ENCODE results near the gene TNFRSF9. TPM values are rescaled to one million over a fixed set of nuclear protein-coding genes. Genes with fewer than 3 reads are reported as not detected.

Gene TNFRSF9
- total RNA-seq, 1 experiment from 2014 or later: 0.23 TPM

DNA sequence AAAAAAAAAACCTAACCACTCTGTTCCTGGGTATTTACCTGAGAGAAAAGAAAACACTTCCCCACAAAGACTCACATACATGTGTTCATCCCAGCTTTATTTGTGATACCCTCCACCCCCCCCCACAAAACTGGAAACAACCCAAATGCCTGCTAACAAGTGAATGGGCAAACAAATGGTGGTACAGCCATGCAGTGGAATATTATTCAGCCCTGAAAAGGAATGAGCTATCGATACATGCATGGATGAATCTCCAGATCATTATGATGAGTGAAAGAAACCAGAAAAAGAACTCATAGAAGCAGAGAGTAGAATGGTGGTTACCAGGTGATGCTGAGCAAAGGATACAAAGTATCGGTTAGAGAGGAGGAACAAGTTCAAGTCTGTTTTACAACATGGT is 49.8 kb downstream of the TNFRSF9 start:
- Histone ChIP-seq H3K9me3 (ENCODE audit: control insufficient read depth, insufficient read depth, low read depth, low read length) (no peaks in the 10 kb centered on the region), H3K27me3 (ENCODE audit: control insufficient read depth, insufficient read depth, low read length) (no peaks in the 10 kb centered on the region), H3K27ac (ENCODE audit: low read length) (no peak overlapping the region), H3K36me3 (ENCODE audit: control insufficient read depth, insufficient read depth, low read length) (no peaks in the 10 kb centered on the region), H3K4me1 (ENCODE audit: control insufficient read depth, insufficient read depth, low read length) (no peaks in the 10 kb centered on the region), H3K4me3 (ENCODE audit: low read depth in 2 of 2, low read length in 2 of 2) (no peak overlapping the region)
- no TSS peak for BruUV-seq (replicated peaks)
- intact Hi-C loops (cut with micrococcal nuclease; ENCODE audit: unreplicated experiment): no loop called here
- TF ChIP-seq SIN3A (IDR thresholded peaks at IDR 0.05; ENCODE audit: borderline replicate concordance, insufficient read depth, low read depth, low read length) (no peak), POLR2AphosphoS5 (IDR thresholded peaks at IDR 0.05; ENCODE audit: low read depth, low read length) (no peak), TCF7L2 (IDR thresholded peaks at IDR 0.05; ENCODE audit: low read depth, low read length) (no peak)
- TF ChIP-seq, protein P1, sequence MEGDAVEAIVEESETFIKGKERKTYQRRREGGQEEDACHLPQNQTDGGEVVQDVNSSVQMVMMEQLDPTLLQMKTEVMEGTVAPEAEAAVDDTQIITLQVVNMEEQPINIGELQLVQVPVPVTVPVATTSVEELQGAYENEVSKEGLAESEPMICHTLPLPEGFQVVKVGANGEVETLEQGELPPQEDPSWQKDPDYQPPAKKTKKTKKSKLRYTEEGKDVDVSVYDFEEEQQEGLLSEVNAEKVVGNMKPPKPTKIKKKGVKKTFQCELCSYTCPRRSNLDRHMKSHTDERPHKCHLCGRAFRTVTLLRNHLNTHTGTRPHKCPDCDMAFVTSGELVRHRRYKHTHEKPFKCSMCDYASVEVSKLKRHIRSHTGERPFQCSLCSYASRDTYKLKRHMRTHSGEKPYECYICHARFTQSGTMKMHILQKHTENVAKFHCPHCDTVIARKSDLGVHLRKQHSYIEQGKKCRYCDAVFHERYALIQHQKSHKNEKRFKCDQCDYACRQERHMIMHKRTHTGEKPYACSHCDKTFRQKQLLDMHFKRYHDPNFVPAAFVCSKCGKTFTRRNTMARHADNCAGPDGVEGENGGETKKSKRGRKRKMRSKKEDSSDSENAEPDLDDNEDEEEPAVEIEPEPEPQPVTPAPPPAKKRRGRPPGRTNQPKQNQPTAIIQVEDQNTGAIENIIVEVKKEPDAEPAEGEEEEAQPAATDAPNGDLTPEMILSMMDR (IDR thresholded peaks at IDR 0.05): no peak
- TF ChIP-seq, protein P2, sequence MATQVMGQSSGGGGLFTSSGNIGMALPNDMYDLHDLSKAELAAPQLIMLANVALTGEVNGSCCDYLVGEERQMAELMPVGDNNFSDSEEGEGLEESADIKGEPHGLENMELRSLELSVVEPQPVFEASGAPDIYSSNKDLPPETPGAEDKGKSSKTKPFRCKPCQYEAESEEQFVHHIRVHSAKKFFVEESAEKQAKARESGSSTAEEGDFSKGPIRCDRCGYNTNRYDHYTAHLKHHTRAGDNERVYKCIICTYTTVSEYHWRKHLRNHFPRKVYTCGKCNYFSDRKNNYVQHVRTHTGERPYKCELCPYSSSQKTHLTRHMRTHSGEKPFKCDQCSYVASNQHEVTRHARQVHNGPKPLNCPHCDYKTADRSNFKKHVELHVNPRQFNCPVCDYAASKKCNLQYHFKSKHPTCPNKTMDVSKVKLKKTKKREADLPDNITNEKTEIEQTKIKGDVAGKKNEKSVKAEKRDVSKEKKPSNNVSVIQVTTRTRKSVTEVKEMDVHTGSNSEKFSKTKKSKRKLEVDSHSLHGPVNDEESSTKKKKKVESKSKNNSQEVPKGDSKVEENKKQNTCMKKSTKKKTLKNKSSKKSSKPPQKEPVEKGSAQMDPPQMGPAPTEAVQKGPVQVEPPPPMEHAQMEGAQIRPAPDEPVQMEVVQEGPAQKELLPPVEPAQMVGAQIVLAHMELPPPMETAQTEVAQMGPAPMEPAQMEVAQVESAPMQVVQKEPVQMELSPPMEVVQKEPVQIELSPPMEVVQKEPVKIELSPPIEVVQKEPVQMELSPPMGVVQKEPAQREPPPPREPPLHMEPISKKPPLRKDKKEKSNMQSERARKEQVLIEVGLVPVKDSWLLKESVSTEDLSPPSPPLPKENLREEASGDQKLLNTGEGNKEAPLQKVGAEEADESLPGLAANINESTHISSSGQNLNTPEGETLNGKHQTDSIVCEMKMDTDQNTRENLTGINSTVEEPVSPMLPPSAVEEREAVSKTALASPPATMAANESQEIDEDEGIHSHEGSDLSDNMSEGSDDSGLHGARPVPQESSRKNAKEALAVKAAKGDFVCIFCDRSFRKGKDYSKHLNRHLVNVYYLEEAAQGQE (IDR thresholded peaks at IDR 0.05; ENCODE audit: insufficient read depth in 1 of 2, low read depth in 2 of 2, low read length in 1 of 2): no peak
- ChIA-PET POLR2A (interaction anchor here (0.6 kb wide), 1 partner anchor 453 kb away, joined by 17 read pairs; no protein-coding TSS in a partner anchor), CTCF (interaction anchor here (0.7 kb wide), 1 partner anchor 39 kb away, joined by 6 read pairs; no protein-coding TSS in a partner anchor)
- no peak for ATAC-seq
- no peak for DNase-seq (ENCODE audit: low read depth, low spot score)
- in situ Hi-C loops (cut with HindIII; ENCODE audit: low pct_unique_long_range_greater_than_20kb, low sequenced_read_pairs): no loop called here

DNA sequence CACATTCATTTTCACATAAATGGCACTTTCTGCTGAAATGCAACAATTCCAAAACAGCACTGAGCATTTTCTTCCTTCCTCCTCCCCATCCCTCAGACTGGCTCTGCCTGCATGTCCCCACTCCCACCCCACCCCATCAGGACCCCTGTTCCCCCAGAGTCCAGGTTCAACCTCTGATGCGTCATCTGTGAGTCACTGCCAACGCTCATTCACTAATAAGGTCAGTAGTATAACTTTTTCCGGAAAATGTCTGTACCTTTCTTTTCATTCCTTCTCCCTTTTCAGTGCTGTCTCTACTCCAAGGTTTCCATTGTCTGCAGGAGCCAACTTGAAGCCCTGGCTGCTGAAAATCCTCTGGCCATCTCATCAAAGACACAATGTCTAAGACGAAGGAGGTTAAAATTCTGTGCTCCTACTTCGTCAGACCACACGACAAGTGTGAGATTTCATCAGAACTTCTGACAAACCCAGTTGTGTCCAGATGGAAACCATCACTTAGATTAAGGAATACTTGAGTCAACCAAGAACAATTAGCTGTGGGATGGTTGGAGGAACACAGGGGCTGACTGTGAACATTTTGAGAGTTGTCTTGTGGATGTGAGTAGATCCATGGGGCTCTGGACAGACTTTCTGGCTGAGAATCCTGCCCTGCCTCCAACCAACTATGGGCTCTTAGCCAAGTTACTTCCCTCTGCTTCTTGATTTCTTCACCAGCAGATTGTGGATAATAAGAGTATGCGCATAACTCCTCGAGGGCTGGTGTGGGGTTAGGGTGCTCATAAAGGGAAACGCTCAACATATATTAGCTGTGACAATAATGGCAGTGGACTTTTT is 52.2 kb downstream of the TNFRSF9 start:
- BruUV-seq (replicated peaks): no TSS peak
- in situ Hi-C loops (cut with HindIII; ENCODE audit: low pct_unique_long_range_greater_than_20kb, low sequenced_read_pairs) (no loop called here), intact Hi-C loops (cut with micrococcal nuclease; ENCODE audit: unreplicated experiment) (no loop called here)
- H3K27me3 ChIP-seq (ENCODE audit: control insufficient read depth, insufficient read depth, low read length): no peaks in the 10 kb centered on the region
- TF ChIP-seq, protein P2 (IDR thresholded peaks at IDR 0.05; ENCODE audit: insufficient read depth in 1 of 2, low read depth in 2 of 2, low read length in 1 of 2): no peak
- TF ChIP-seq TCF7L2 (IDR thresholded peaks at IDR 0.05; ENCODE audit: low read depth, low read length): no peak
- TF ChIP-seq SIN3A (IDR thresholded peaks at IDR 0.05; ENCODE audit: borderline replicate concordance, insufficient read depth, low read depth, low read length): no peak
- TF ChIP-seq POLR2AphosphoS5 (IDR thresholded peaks at IDR 0.05; ENCODE audit: low read depth, low read length): no peak
- TF ChIP-seq, protein P1 (IDR thresholded peaks at IDR 0.05): no peak
- H3K27ac ChIP-seq (ENCODE audit: low read length): no peak overlapping the region
- H3K4me3 ChIP-seq (ENCODE audit: low read depth in 2 of 2, low read length in 2 of 2): no peak overlapping the region
- CTCF ChIA-PET: no interaction called here
- ATAC-seq: no peak
- H3K9me3 ChIP-seq (ENCODE audit: control insufficient read depth, insufficient read depth, low read depth, low read length): no peaks in the 10 kb centered on the region
- no peaks in the 10 kb centered on the region for H3K4me1 ChIP-seq (ENCODE audit: control insufficient read depth, insufficient read depth, low read length)
- H3K36me3 ChIP-seq (ENCODE audit: control insufficient read depth, insufficient read depth, low read length): no peaks in the 10 kb centered on the region
- DNase-seq (ENCODE audit: low read depth, low spot score): no peak
- POLR2A ChIA-PET: interaction anchor here (0.5 to 0.6 kb wide), 2 partner anchors 55 to 554 kb away, joined by 4 to 5 read pairs; no protein-coding TSS in a partner anchor

All from Panc1 (cell line).